ENCODE measurements around the gene NOL7. TPM values are rescaled to one million over a fixed set of nuclear protein-coding genes. Genes with fewer than 3 reads are reported as not detected.

The NOL7 gene
- total and polyA plus RNA-seq, 9 of the 15 experiments (the other 6 are each of a cell fraction or from before 2014, with no cell fraction given), result 19.4 to 235 (median 157) TPM

DNA sequence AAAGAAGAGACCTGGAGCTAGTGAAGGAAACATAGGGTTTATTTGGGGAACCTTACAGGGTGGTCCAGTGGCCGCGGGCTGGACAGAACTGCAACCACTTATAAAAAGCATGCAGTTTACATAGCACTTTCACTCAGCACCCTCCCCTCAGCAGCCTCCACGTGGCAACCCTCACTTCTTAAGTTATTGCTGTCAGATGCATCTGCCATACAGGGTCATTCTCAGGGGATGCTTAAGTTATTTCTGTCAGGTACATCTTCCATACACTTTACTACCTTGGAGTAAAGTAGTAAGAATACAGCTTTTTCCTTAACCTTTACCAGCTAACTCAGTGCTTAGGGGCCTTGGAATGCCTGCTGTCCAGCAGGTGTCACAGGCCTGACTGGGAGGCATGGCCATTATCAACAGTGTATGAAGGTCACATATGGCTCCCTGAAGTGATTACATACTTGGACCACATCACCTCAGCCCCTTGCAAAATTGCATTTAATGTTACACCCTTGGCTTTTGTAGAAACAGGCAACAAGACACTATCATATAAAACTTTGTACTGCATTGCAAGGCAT lies 2.0 kb upstream of the NOL7 start:
- Histone ChIP-seq H3K9me3 (replicated peaks; ENCODE audit: control insufficient read depth, insufficient read depth, low read depth, low read length) (no peaks in the 10 kb centered on the region), H3K27me3 (ENCODE audit: control insufficient read depth in 2 of 2, insufficient read depth in 2 of 2, low read length in 2 of 2) (no peaks in the 10 kb centered on the region), H3K4me3 (peak overlapping the region; percentile 80; the same call in 1 of the 2 replicates), H3K9ac (ENCODE audit: insufficient read depth in 1 of 2, low read depth in 2 of 2, low read length in 2 of 2) (peak overlapping the region in 1 of 2 experiments; percentile 95; a peak in 2 of 4 replicates), H3K9me1 (ENCODE audit: control insufficient read depth, insufficient read depth, low read length) (no peaks in the 10 kb centered on the region), H3K4me2 (ENCODE audit: insufficient read depth, low read length) (peak overlapping the region; percentile 46; the same call in 1 of the 2 replicates), H3K36me3 (ENCODE audit: control insufficient read depth, insufficient read depth, low read length) (peaks cover 24% of the 10 kb centered on the region), H3K27ac (ENCODE audit: extremely low read depth, low read depth, low read length) (no peak overlapping the region), H4K20me1 (replicated peaks; ENCODE audit: control insufficient read depth, insufficient read depth, low read length) (0 out of 2 replicates have a peak, but pooled peaks cover 8% of the 10 kb centered on the region), H3K79me2 (ENCODE audit: control insufficient read depth, insufficient read depth, low read length) (peaks cover 49% of the 10 kb centered on the region), H3K4me1 (replicated peaks in 1 of 2; ENCODE audit: control insufficient read depth in 2 of 2, insufficient read depth in 2 of 2, low read length in 2 of 2) (peaks cover 11 to 25% of the 10 kb centered on the region in 2 experiments), H2AFZ (ENCODE audit: low read depth, low read length) (no peak overlapping the region)
- intact Hi-C loops (cut with micrococcal nuclease), result no loop called here
- POLR2A ChIA-PET, result interaction anchor here (1.1 to 4.9 kb wide), 3 partner anchors 18 to 151 kb away, joined by 3 to 31 read pairs (median 3); no protein-coding TSS in a partner anchor
- CTCF ChIA-PET (ENCODE audit: low intra/inter-chr PET ratio), result no interaction called here
- in situ Hi-C loops (cut with MboI), result no loop called here
- DNase-seq (ENCODE audit: extremely low read depth in 1 of 4, low spot score in 3 of 4), result peak in 1 of 4 experiments; percentile 44
- BruUV-seq (replicated peaks), result no TSS peak
- WGBS (ENCODE audit: insufficient coverage, low coverage, missing lambda C conversion rate), result 64% methylated on average over 3 of the region's 3 CpGs
- FAIRE-seq, result peak; percentile 48
- peak; percentile 7; the same call in 1 of the 3 replicates for ATAC-seq
- TF ChIP-seq SMARCA4 (IDR thresholded peaks at IDR 0.05) (no peak), ZNF583 (CRISPR knock-in tag; IDR thresholded peaks at IDR 0.05) (no peak), TCFL5 (CRISPR knock-in tag; conservative IDR thresholded peaks at IDR 0.05) (no peak), JUN (IDR thresholded peaks at IDR 0.05; ENCODE audit: borderline replicate concordance, low read depth, low read length) (no peak), JUN (CRISPR knock-in tag; IDR thresholded peaks at IDR 0.05; ENCODE audit: borderline replicate concordance) (no peak), SIN3A (IDR thresholded peaks at IDR 0.05; ENCODE audit: borderline replicate concordance in 2 of 2, control insufficient read depth in 1 of 2, low read depth in 2 of 2, low read length in 2 of 2) (peak in 1 of 2 experiments; percentile 36; a peak in 1 of 4 replicates), NR2C2 (CRISPR knock-in tag; IDR thresholded peaks at IDR 0.05) (no peak), NR2C2 (tag; IDR thresholded peaks at IDR 0.05) (no peak), ZNF764 (CRISPR knock-in tag; IDR thresholded peaks at IDR 0.05; ENCODE audit: low read depth) (no peak), NR3C1 (CRISPR knock-in tag; IDR thresholded peaks at IDR 0.05) (no peak), ZNF217 (CRISPR knock-in tag; IDR thresholded peaks at IDR 0.05) (no peak), KHSRP (IDR thresholded peaks at IDR 0.05) (no peak), FOXA3 (CRISPR knock-in tag; conservative IDR thresholded peaks at IDR 0.05 in 1 of 2, IDR thresholded peaks at IDR 0.05 in 1 of 2) (no peak)
- TF ChIP-seq, protein P1, sequence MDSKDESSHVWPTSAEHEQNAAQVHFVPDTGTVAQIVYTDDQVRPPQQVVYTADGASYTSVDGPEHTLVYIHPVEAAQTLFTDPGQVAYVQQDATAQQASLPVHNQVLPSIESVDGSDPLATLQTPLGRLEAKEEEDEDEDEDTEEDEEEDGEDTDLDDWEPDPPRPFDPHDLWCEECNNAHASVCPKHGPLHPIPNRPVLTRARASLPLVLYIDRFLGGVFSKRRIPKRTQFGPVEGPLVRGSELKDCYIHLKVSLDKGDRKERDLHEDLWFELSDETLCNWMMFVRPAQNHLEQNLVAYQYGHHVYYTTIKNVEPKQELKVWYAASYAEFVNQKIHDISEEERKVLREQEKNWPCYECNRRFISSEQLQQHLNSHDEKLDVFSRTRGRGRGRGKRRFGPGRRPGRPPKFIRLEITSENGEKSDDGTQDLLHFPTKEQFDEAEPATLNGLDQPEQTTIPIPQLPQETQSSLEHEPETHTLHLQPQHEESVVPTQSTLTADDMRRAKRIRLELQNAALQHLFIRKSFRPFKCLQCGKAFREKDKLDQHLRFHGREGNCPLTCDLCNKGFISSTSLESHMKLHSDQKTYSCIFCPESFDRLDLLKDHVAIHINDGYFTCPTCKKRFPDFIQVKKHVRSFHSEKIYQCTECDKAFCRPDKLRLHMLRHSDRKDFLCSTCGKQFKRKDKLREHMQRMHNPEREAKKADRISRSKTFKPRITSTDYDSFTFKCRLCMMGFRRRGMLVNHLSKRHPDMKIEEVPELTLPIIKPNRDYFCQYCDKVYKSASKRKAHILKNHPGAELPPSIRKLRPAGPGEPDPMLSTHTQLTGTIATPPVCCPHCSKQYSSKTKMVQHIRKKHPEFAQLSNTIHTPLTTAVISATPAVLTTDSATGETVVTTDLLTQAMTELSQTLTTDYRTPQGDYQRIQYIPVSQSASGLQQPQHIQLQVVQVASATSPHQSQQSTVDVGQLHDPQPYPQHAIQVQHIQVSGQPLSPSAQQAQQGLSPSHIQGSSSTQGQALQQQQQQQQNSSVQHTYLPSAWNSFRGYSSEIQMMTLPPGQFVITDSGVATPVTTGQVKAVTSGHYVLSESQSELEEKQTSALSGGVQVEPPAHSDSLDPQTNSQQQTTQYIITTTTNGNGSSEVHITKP (IDR thresholded peaks at IDR 0.05; ENCODE audit: partially characterized antibody), result peak; percentile 42
- TF ChIP-seq, protein P2, sequence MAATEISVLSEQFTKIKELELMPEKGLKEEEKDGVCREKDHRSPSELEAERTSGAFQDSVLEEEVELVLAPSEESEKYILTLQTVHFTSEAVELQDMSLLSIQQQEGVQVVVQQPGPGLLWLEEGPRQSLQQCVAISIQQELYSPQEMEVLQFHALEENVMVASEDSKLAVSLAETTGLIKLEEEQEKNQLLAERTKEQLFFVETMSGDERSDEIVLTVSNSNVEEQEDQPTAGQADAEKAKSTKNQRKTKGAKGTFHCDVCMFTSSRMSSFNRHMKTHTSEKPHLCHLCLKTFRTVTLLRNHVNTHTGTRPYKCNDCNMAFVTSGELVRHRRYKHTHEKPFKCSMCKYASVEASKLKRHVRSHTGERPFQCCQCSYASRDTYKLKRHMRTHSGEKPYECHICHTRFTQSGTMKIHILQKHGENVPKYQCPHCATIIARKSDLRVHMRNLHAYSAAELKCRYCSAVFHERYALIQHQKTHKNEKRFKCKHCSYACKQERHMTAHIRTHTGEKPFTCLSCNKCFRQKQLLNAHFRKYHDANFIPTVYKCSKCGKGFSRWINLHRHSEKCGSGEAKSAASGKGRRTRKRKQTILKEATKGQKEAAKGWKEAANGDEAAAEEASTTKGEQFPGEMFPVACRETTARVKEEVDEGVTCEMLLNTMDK (IDR thresholded peaks at IDR 0.05; ENCODE audit: borderline replicate concordance, insufficient read depth, low read depth, low read length, poor library complexity, severe bottlenecking), result no peak
- TF ChIP-seq, protein P3, sequence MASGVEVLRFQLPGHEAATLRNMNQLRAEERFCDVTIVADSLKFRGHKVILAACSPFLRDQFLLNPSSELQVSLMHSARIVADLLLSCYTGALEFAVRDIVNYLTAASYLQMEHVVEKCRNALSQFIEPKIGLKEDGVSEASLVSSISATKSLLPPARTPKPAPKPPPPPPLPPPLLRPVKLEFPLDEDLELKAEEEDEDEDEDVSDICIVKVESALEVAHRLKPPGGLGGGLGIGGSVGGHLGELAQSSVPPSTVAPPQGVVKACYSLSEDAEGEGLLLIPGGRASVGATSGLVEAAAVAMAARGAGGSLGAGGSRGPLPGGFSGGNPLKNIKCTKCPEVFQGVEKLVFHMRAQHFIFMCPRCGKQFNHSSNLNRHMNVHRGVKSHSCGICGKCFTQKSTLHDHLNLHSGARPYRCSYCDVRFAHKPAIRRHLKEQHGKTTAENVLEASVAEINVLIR (CRISPR knock-in tag; IDR thresholded peaks at IDR 0.05), result no peak
